ENCODE measurements around the gene SLC7A10. TPM values are rescaled to one million over a fixed set of nuclear protein-coding genes. Genes with fewer than 3 reads are reported as not detected.

The SLC7A10 gene
- not detected in 2 replicates for total RNA-seq

- intact Hi-C loops (cut with micrococcal nuclease) = no loop called here
Observed at GRCh38 chr19:33225458-33225926, at the start of gene SLC7A10. Gene SLC7A10 (minus strand): TSS chr19:33225850. CDS start chr19:33225703, 147 bp downstream.

DNA sequence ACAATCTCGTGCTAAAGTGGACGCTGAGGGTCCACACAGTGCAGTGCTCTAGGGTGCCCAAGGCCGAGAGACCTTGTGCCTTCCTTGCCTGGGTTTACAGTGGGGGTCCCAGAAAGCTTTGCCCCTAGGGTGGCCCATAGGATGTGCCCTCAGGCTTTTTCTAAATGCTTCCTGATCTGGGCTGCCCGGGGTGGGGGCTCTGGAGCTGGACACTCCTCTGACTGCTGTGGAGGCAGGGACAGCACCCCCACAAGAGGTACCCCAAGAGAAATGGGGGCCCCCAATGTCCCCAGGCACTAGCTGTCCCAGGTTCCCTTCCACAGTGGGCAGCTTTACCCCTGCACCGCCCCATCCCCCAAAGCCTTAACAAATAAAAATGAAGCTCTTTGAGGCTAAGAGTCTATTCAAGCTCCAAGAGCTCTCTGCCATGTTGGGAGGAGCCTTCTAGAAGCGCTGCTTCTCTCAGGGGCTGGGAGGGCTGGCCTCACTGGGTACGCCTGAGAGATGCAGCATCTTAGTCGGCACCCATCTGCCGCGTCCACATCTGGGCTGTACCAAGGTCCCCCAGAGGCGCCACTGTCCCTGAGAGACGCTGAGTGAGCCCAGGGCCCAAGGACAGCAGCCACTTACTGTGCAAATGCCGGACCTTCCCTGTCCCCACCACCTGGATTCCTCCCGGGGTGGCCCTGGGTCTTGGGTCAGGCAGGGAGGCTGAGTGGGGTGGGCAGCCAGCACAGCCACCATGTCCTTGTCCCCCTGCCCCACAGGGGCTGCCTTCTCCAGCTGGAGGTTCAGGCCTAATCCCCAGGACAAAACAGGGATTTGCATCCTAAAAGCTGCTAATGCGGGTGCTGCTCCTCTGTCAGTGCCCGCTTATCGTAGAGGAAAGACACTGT is 49.3 kb upstream of the SLC7A10 start:
- intact Hi-C loops (cut with micrococcal nuclease) = no loop called here

- intact Hi-C loops (cut with micrococcal nuclease) = no loop called here
Observed at GRCh38 chr19:33273881-33274662, 48.4 kb upstream of the SLC7A10 start.

DNA sequence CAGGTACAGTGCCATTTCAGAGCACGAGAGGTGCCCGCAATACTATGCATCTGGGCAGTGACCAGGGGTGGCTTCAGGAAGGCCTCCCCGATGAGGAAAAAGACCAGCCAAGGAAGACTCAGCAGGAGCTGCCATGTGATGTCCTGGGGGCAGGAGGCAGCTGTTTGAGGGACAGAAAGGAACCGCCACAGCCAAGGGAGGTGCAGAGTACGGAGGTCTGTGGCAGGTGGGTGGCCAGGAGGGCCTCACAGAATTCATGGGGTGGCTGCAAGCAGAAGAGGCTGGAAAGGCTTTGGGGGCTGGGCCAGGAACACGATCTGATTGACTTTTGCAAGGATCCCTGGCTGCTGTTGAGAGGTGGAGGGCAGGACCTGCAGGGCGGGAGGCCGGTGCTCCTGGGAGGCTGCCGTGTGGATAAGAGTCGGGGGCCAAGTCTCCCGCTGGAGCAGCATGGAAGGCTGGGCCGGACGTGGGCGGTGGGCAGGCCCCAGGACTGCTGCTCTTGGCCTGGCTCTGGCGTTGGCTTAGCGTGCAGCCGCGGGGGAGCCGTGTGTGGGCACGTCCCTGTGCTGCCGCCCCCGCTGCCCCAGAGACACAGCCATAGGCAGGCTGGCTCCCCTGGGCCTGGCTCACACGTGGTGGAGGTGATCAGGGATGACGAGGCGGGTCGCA is 47.6 kb upstream of the SLC7A10 start:
- intact Hi-C loops (cut with micrococcal nuclease) = no loop called here

GRCh38 chr19:33271246-33272021 is 45.8 kb upstream of the SLC7A10 start:
- intact Hi-C loops (cut with micrococcal nuclease) = no loop called here

DNA sequence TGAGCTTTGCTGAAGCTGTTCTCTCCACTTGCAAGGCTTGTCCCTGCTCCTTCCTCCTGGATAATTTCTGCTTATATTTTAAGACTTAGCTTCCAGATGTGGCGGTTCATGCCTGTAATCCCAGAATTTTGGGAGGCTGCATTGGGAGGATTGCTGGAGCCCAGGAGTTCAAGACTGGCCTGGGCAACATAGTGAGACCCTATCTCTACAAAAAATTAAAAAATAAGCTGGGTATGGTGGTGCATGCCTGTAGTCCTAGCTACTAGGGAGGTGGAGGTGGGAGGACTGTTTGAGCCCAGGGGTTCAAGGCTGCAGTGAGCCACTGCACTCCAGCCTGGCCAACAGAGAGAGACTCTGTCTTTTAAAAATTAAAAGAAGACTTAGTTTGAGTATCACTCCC is 45.1 kb upstream of the SLC7A10 start:
- intact Hi-C loops (cut with micrococcal nuclease) = no loop called here

DNA sequence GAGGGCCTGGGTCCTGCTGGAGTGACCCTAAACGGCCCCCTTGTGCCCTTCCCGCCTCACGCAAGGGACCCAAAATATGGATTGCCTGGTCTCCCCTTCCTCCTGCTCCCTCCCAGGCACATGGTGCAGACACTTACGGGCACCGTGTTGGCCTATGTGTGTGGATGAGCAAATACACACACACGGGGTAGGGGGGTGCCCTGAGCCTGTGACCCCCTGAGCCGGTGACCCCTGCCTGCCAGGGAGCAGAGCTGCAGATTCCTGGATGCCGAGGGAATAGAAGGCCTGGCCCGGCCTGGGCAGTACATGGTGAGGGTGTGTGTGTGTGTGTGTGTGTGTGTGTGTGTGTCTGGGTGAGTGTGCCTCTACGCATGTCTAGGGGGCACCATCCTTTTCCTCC is 43.4 kb upstream of the SLC7A10 start:
- intact Hi-C loops (cut with micrococcal nuclease) = no loop called here

GRCh38 chr19:33268162-33268991 is 42.7 kb upstream of the SLC7A10 start:
- intact Hi-C loops (cut with micrococcal nuclease) = no loop called here

DNA sequence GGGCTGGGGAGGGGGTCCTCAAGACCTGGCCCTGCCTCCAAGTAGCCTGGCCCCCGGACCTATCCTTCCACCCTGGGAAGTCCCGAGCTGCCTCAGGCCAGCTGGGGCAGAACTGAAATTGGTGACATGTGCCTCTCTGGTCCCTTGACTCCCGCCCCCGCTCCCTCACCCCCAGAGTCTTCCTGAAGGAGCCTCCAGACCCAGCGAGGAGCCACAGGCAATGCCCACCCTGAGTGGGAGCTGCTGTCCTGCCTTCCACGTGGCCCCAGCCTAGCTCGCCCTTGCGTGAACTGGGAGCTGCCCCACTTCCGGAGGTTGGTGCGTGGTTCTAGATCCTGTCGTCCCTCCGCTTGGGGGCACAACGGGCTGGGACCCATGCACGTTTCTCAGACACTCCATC is 42.1 kb upstream of the SLC7A10 start:
- intact Hi-C loops (cut with micrococcal nuclease) = no loop called here

- intact Hi-C loops (cut with micrococcal nuclease) = no loop called here
Observed at GRCh38 chr19:33266974-33267484, 41.4 kb upstream of the SLC7A10 start.

DNA sequence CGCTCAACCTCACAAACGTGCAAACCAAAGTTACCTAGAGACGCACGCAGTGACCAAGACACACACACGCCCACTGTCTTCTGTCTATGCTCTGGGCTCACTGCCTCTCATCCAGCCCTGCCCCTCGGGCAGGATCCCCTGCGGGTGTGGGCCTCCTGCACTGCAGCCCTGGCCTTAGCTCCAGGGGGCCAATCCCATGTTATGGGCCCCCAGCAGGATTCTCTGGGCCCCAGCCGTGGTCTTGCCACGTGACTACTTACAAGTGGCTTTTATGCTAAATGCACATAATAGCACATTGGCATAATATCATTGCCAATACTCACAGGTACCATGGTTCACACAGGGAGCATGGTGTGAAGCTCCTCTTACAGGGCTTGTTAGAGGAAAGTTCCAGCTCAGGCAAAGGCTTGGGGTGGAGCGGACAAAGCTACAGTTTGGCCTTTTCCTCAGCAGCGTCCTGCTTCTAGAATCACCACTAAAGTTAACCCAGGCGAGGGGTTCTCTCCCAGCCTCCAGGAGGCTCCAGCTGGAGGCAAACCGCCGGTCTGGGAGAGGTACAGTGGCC is 39.3 kb upstream of the SLC7A10 start:
- intact Hi-C loops (cut with micrococcal nuclease) = no loop called here

GRCh38 chr19:33263325-33264023 is 37.8 kb upstream of the SLC7A10 start:
- intact Hi-C loops (cut with micrococcal nuclease) = no loop called here

DNA sequence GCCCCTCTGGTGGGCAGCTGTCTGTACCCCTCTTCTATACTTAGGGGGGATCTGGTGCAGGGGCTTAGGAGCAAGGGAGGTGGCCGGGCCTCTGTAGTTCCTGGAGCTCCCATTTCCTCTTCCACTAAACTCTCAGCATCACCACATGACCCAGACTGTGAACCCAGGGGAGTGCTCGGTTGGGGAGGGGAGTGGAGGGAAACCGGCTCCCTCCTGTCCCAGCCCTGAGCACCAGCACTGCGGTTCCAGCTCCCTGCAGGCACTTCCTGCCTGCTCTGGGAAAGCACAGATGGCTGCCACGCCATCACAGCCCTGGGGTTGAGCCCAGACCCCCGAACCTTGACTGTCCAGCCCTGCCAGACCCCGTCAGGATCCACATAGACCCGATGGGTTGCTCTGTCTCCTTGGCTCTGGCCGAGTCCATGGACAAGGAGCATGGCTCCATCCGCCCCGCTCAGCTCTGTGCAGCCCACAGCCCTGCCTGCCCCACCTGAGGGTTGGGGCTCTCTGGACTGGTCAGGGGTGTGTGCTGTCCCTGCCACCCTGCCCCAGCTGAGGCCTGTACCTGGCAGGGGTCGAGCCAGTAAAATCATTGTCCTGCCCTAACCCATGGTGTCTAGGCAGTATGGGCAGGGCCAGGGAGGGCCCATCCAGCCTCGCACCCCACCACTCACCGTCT is 36.0 kb upstream of the SLC7A10 start:
- intact Hi-C loops (cut with micrococcal nuclease) = no loop called here

DNA sequence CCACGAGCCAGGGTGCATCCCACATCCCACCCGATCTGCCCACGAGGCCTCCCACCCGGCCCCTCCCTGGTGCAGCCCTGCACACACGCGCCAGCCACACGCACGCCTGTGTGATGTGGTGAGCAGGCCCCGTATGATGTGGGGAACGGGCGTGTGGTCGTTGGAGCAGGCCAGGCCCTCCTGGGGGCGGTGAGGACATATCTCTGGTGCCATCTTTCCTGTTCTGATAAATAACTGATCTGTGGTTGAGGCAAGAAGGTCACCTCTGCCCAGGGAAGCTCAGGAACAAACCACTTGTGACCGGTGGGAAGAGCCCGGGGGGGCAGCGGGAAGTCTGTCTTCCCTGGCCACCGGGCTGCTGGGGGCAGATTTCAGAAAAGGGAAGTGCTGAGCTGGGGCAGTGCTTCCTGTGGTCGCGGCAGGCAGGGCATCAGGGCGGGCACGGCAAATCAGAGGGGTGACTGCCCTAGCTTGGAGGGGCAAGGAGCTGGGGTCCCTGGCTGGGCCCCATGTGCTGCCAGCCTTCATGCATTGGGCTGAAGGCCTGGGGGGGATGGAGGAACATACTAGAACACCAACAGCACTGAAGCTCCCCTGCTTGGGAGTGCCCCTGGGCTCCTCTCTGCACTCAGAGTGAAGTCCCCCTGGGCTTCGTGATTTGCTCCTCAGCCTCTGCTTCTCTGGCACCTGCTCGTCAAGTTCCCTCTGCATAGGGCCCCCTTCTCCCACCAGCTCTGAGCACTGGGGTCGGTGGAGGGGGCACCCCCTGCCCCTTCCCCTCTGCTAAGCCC is 35.2 kb upstream of the SLC7A10 start:
- intact Hi-C loops (cut with micrococcal nuclease) = no loop called here

DNA sequence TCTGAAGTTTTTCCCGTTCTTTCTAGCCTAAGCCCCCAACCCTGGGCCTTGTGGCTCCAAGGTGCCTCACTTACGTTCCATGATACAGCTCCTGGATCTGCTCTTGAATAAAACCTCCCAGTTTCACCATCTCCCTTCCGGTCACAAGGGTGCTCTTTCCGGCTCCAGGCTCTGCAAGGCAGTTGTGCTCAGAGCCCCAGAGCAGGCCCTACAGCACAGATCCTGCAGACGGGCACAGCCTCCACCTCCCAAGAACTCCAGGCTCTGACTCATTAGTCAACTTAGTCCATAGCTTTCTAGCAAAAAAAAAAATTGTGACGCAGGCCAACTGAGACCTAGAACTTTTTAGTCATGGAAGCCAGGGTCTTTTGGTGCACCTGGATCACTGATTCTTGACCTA is 33.9 kb upstream of the SLC7A10 start:
- intact Hi-C loops (cut with micrococcal nuclease) = no loop called here

- intact Hi-C loops (cut with micrococcal nuclease) = no loop called here
Observed at GRCh38 chr19:33257828-33258227, 32.2 kb upstream of the SLC7A10 start.

- intact Hi-C loops (cut with micrococcal nuclease) = no loop called here
Observed at GRCh38 chr19:33256261-33256660, 30.6 kb upstream of the SLC7A10 start.

- intact Hi-C loops (cut with micrococcal nuclease) = no loop called here
Observed at GRCh38 chr19:33255781-33256180, 30.1 kb upstream of the SLC7A10 start.
